Endothelial cell of umbilical vein (primary cell): ENCODE results near the gene NR0B1. TPM values are rescaled to one million over a fixed set of nuclear protein-coding genes. Genes with fewer than 3 reads are reported as not detected.

Experiments used
- BruUV-seq: library from RNA; stranded (reverse); fragments of 400-500 nt; replicated peaks from 2 replicates; lab custom pipeline; 2021; lab: Mats Ljungman, UMichigan
- CTCF ChIA-PET: fragments of 300-600, 350-600 bp; sonication (Branson Sonifier 250); formaldehyde crosslinking; loops from one replicate; lab custom pipeline; 2021; ENCODE audit warnings: antibody characterized with exemption, inconsistent platforms; lab: Charles Lee
- POLR2A ChIA-PET: fragments of 300-600, 350-600 bp; sonication (Branson Sonifier 250); formaldehyde crosslinking; loops from one replicate; lab custom pipeline; 2021; ENCODE audit warnings: antibody characterized with exemption, inconsistent platforms; lab: Charles Lee
- DNase-seq: peaks from one replicate; pipeline ENCODE4 v3.0.0-alpha.2; 2011; ENCODE audit warnings: low read depth, low spot score
- FAIRE-seq: peaks from 2 replicates; lab custom pipeline; 2011; peaks lifted over from hg19 to GRCh38; lab: Jason Lieb, UNC
- H2AFZ ChIP-seq: 2 replicates; pipeline ENCODE4 v1.6.0; 2012; ENCODE audit warnings: low read depth, low read length, control low read depth, inconsistent platforms
- H3K27ac ChIP-seq: 2 replicates; pipeline ENCODE4 v1.5.1; 2011; ENCODE audit warnings: low read depth, mild to moderate bottlenecking, control low read depth, low read length, moderate library complexity; ENCODE audit not compliant: insufficient read depth
- H3K27me3 ChIP-seq, 2 experiments: 2 replicates each; pipeline versions ENCODE4 v1.6.0 to v1.6.1; 2011; ENCODE audit warnings: low read length in 2 of 2, mixed read lengths in 1 of 2; ENCODE audit not compliant: control insufficient read depth in 2 of 2, insufficient read depth in 2 of 2
- H3K36me3 ChIP-seq, 2 experiments: 2 replicates in 1 of 2; 3 replicates in 1 of 2; pipeline ENCODE4 v1.5.1; 2011; ENCODE audit warnings: low read length in 2 of 2, mild to moderate bottlenecking in 1 of 2, moderate library complexity in 1 of 2; ENCODE audit not compliant: control insufficient read depth in 2 of 2, insufficient read depth in 2 of 2; ENCODE audit errors: extremely low read depth in 1 of 2
- H3K4me1 ChIP-seq: 3 replicates; pipeline ENCODE4 v1.5.1; 2011; ENCODE audit warnings: mild to moderate bottlenecking, low read length; ENCODE audit not compliant: control insufficient read depth, insufficient read depth; ENCODE audit errors: extremely low read depth
- H3K4me2 ChIP-seq: 2 replicates; pipeline ENCODE4 v1.6.1; 2011; ENCODE audit warnings: low read length, control low read depth, mixed read lengths; ENCODE audit not compliant: insufficient read depth
- H3K4me3 ChIP-seq, 3 experiments: fragments of 200-600 bp in 1 of 3; sonication (generic), shearing (Covaris generic) in 1 of 3; replicated peaks in 1 of 3; 2 replicates each; pipeline ENCODE4 v1.5.1; 2011 to 2016; ENCODE audit warnings: control low read depth in 3 of 3, low read length in 3 of 3, mild to moderate bottlenecking in 2 of 3, inconsistent platforms in 1 of 3, low read depth in 1 of 3, moderate library complexity in 1 of 3; ENCODE audit not compliant: insufficient read depth in 1 of 3
- H3K79me2 ChIP-seq: 2 replicates; pipeline ENCODE4 v1.6.0; 2012; ENCODE audit warnings: low read length, inconsistent platforms; ENCODE audit not compliant: control insufficient read depth, insufficient read depth
- H3K9ac ChIP-seq: replicated peaks from 2 replicates; pipeline ENCODE3; 2011; ENCODE audit warnings: low read length, control low read depth; ENCODE audit not compliant: insufficient read depth; ENCODE audit errors: extremely low read depth
- H3K9me1 ChIP-seq: replicated peaks from 3 replicates; pipeline ENCODE4 v1.6.0; 2011; ENCODE audit warnings: mild to moderate bottlenecking, low read length; ENCODE audit not compliant: control insufficient read depth, insufficient read depth; ENCODE audit errors: extremely low read depth
- H3K9me3 ChIP-seq: replicated peaks from 2 replicates; pipeline ENCODE4 v1.5.1; 2012; ENCODE audit warnings: low read length, inconsistent platforms; ENCODE audit not compliant: control insufficient read depth, insufficient read depth
- H4K20me1 ChIP-seq: replicated peaks from 2 replicates; pipeline ENCODE3; 2011; ENCODE audit warnings: mild to moderate bottlenecking, low read length; ENCODE audit not compliant: control insufficient read depth, insufficient read depth; ENCODE audit errors: extremely low read depth
- CTCF ChIP-seq, 2 donors: IDR thresholded peaks; 1 replicate in 1 of 2; 2 replicates in 1 of 2; pipeline ENCODE4 v1.5.1; 2011; ENCODE audit warnings: low read length in 2 of 2, mild to moderate bottlenecking in 2 of 2, moderate library complexity in 2 of 2, control low read depth in 1 of 2, inconsistent platforms in 1 of 2, low read depth in 1 of 2; ENCODE audit not compliant: insufficient read depth in 1 of 2; ENCODE audit errors: extremely low read depth in 1 of 2
- EZH2 ChIP-seq: IDR thresholded peaks from 2 replicates; pipeline ENCODE4 v1.6.1; 2012; ENCODE audit warnings: borderline replicate concordance, low read depth, mild to moderate bottlenecking, moderate library complexity, low read length, inconsistent platforms; ENCODE audit not compliant: severe bottlenecking
- GATA2 ChIP-seq: IDR thresholded peaks from 2 replicates; pipeline ENCODE4 v1.7.0; 2011; ENCODE audit warnings: low read depth, mild to moderate bottlenecking, moderate library complexity, mixed read lengths, low read length; ENCODE audit not compliant: insufficient read length, insufficient read depth
- JUN ChIP-seq: IDR thresholded peaks from 2 replicates; pipeline ENCODE4 v1.6.1; 2011; ENCODE audit warnings: borderline replicate concordance, low read depth; ENCODE audit not compliant: insufficient read length, insufficient read depth
- MYC ChIP-seq: IDR thresholded peaks from one replicate; pipeline ENCODE4 v1.6.1; 2011; ENCODE audit warnings: mild to moderate bottlenecking, low read depth, low read length
- POLR2A ChIP-seq: IDR thresholded peaks from 2 replicates; pipeline ENCODE4 v1.6.1; 2012; ENCODE audit warnings: low read depth, mild to moderate bottlenecking, control low read depth, low read length
- dilution Hi-C: fragments of 300-500 bp; cut with MboI; formaldehyde crosslinking; loops from one replicate; pipeline ENCODE4 v1.15.0; 2019; ENCODE audit warnings: low sequenced_read_pairs; ENCODE audit not compliant: extremely low pct_ligation_motif_present
- intact Hi-C: fragments of 100-400 bp; cut with micrococcal nuclease; formaldehyde crosslinking; loops from one replicate; pipeline ENCODE4 v1.10.0; 2022
- polyA plus RNA-seq, 4 experiments: library from polyadenylated mRNA; depleted of rRNA in 3 of 4; stranded (reverse) in 3 of 4; unstranded in 1 of 4; fragments of >200 nt; gene quantifications; 2 replicates each; pipeline versions ENCODE4 v1.2.1 to v1.2.3, GENCODE V29; 2011 to 2012; ENCODE audit warnings: missing spikeins in 1 of 4
- total RNA-seq: library from RNA; stranded (reverse); gene quantifications from 2 replicates; pipeline ENCODE4 v1.2.3, GENCODE V29; 2021
- TF ChIP-seq, protein P1 (sequence below): IDR thresholded peaks from 2 replicates; pipeline ENCODE4 v1.6.1; 2011; ENCODE audit not compliant: insufficient read depth, insufficient read length

NR0B1 gene
- total and polyA plus RNA-seq, 2 donors (not counting 3 experiments of a cell fraction or from before 2014, with no cell fraction given) = not detected

GRCh38 chrX:30301963-30302362 is 7.2 kb downstream of the NR0B1 start:
- Histone ChIP-seq H3K27me3 (no peaks in the 10 kb centered on the region), H3K9ac (no peak overlapping the region), H3K9me3 (no peaks in the 10 kb centered on the region), H3K36me3 (no peaks in the 10 kb centered on the region), H3K4me1 (no peaks in the 10 kb centered on the region), H3K9me1 (no peaks in the 10 kb centered on the region), H3K79me2 (no peaks in the 10 kb centered on the region), H2AFZ (no peak overlapping the region), H3K27ac (no peak overlapping the region), H4K20me1 (no peaks in the 10 kb centered on the region), H3K4me2 (no peak overlapping the region), H3K4me3 (no peak overlapping the region)
- DNase-seq = no peak
- no TSS peak for BruUV-seq
- FAIRE-seq = no peak
- intact Hi-C loops (no loop called here), dilution Hi-C loops (no loop called here)
- POLR2A ChIA-PET = no interaction called here
- CTCF ChIA-PET = no interaction called here
- no peak for TF ChIP-seq POLR2A
- TF ChIP-seq EZH2 = no peak
- TF ChIP-seq MYC = no peak
- no peak for TF ChIP-seq CTCF (IDR thresholded peaks at IDR 0.05; ENCODE audit: extremely low read depth in 1 of 2, insufficient read depth in 1 of 2, low read depth in 1 of 2, low read length in 2 of 2)
- no peak for TF ChIP-seq GATA2
- TF ChIP-seq, protein P1, sequence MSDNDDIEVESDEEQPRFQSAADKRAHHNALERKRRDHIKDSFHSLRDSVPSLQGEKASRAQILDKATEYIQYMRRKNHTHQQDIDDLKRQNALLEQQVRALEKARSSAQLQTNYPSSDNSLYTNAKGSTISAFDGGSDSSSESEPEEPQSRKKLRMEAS = no peak
- TF ChIP-seq JUN = no peak
